H54 (cell line): ENCODE results near the gene UST.
"Not testable (repeated sequence)": the region's sequence is repeated elsewhere in the genome, so short reads cannot be mapped to it uniquely, and the experiment has no call there.

Experiments
- DNase-seq: peaks from one replicate; pipeline ENCODE4 v3.0.0; 2011; ENCODE audit warnings: low spot score, mixed read lengths; ENCODE audit not compliant: insufficient read length
- FAIRE-seq: peaks from 3 replicates; lab custom pipeline; 2011; peaks lifted over from hg19 to GRCh38; lab: Jason Lieb, UNC
- POLR2A ChIP-seq: IDR thresholded peaks from 2 replicates; pipeline ENCODE4 v1.6.1; 2011; ENCODE audit warnings: low read depth, mild to moderate bottlenecking, low read length

The UST gene

DNA sequence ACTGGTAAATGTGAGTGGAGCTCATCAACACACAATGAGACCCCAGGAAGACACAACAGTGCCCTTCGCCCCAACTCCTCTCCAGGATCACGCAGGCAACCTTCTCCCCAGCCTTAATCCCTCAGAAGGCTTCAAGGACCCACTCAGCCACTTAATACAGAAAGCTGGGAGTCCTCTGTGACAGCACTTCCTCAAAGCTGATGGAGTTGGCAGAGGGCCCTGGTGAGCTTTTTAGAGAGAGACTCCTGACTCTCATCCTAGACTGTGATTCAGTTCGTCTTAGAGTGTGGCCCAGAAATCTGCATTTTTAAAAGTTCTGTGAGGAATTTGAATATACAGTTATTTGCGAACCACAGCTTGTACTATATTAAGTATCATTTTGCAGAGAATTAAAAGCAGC is 187.7 kb downstream of the UST start:
- FAIRE-seq (no peak), DNase-seq (no peak)
- no peak for TF ChIP-seq POLR2A

DNA sequence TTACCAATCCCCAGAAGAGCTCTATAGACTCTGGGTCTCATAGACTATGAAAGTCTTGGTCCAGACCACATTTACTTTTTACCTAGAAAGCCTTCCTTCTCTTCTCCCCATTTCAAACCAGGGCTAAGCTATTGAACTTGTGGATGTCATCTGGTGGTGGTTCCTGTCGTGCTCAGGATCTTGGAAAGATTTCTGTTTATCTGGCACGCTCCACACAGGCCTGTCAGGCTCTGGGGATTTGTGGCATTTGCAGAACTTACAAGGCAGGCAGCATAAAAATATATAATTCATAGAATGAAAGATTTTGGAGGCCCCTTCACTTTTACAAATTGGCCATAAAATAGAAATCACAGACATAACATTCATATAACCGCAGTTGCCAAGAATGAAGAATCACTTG is 188.1 kb downstream of the UST start:
- DNase-seq (no peak), FAIRE-seq (no peak)
- TF ChIP-seq POLR2A, result no peak

DNA sequence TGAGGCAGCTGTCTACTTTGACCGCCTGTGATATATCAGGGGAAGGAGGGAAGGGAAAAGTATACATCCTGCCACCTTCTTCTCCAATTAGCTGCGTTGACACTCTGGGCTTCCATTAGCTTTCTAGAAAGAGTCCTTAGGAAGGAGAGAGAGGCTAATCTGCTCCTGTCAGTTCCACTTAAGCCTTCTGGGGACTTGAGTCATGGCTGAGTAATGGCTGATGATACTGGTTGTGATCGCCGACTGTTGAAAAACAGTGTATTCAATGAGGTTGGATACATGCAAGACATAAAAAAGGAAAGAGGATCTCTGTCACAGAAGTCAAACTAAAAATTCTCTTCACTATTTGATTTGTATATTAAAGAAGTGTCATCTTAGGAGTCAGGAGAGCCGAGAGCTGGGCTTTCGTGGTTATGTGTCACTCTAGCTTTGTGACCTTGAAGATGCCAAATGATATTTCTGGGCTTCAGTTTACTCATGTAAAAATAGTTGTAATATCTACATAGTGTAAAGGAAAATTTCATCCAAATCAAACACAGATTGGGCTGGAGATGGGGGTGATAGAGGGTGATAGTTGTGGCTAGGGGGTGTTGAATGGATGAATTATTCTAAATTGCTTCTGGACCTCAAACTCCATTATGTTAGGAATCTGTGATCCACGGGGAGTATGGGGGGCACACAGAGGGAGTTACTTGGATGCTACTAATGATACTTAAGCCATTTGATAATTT is 189.0 kb downstream of the UST start:
- DNase-seq (peak; percentile 13), FAIRE-seq (peak; percentile 73)
- TF ChIP-seq POLR2A, result no peak

DNA sequence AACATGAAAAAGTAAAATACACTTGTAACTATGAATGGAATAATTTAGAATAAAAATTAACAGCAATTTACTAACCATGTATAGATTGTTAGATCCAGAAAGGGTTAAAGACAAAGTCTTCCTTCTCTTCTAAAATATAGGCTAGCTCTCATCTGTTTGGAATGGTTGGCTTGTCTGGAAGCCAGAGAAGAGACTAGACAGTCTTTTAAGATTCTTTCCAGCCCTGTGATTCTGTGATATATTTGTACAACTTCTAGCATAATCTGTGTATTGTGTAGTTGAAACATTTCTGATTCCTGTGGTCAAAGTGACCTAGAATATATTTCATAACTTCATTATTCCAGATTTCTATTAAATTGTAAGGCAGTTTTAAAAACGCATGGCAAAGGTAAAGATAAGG is 196.6 kb downstream of the UST start:
- FAIRE-seq (no peak), DNase-seq (no peak)
- TF ChIP-seq POLR2A, result no peak

DNA sequence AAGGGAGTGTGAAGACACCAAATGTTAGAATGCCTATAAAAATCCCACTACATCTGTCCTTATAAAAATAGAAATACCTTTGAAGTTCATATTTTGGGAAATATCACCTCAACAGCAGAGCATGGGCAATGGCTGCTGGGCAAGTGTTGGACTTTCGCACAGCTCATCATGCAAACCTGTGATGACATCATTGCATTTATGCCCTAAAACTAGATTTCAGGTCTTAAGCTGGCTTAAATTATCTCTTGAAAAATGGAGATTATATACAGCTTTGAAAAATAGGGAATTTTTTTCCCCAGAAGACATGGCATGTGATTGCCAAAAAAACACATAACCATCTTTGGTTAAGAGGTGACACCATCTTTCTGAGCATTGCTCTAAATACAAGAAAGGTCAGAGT is 197.8 kb downstream of the UST start:
- no peak for TF ChIP-seq POLR2A
- FAIRE-seq (no peak), DNase-seq (no peak)

DNA sequence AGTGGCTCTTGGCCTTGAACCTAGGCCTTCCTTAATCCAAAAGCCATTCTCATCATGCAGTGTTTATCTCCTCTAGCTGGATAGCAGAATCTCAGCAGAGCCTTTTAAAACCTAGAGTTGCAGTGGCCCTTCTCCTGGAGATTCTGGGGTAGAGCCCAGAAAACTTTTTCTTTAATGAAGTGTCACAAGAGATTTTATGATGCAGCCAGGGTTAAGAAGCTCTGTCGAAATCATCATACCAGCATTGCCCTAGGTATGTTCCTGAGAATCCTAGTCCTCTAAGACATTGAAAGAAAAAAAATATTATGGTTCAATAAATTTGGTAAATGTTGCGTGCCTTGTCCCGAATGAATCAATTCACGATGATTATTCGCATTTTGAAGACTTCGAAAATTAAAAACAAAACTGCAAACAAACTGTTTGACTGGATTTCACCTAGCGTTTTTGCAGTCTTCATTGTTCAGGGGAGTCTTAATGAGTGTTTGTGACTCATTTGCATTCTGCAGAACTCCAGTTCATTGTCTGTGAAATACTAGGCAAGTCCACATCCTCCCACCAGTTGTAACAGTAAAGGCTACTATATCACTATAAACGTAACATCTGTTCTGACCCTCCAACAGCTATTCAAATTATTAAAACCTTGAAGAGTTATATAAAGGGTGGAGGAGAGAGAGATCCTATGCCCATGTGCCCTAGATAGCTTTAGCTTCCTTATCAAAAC is 198.6 kb downstream of the UST start:
- no peak for TF ChIP-seq POLR2A
- no peak for FAIRE-seq

DNA sequence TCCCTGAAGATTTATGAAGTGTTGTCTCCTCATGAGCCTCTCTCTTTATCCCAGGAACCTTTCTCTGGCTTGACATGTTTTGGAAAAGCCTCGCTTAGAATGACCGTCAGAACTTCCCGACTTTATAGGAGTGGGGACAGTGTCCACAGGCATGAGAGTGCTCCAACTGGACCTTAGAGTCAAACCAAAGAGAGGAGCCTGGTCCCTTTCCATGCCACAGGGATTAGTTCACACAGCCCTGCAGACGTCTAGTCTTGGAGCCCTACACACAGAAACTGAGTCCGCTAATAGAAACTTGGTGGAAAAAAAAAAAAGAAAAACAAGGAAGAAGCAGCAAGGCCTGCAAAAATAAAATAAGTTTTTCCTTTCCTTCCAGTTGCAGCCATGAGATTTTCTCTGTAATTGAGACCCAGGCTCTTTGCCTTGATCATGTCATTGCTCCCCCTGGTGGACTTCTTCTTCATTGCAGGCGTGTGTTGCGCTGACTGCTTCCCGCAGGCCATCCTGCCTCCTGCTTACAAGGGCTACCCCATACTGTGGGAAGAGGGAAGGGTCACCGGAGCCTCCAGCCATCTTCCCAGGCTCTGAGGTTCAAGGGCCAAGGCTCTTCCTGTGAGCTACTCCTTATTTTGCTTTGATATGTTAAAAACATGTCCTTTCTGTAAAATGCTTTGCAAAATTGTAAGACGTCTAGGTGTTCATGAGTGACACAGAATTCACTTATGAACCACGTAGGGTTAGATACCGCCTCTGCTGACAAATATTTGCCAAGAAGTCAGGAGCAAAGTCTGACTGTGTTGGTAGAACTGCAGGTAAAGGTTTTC is 201.0 kb downstream of the UST start:
- FAIRE-seq (peak; percentile 36), DNase-seq (peak; percentile 24)
- TF ChIP-seq POLR2A, result no peak

More for the DNA sequence above, 198.6 kb downstream of the UST start:
- no peak for DNase-seq

DNA sequence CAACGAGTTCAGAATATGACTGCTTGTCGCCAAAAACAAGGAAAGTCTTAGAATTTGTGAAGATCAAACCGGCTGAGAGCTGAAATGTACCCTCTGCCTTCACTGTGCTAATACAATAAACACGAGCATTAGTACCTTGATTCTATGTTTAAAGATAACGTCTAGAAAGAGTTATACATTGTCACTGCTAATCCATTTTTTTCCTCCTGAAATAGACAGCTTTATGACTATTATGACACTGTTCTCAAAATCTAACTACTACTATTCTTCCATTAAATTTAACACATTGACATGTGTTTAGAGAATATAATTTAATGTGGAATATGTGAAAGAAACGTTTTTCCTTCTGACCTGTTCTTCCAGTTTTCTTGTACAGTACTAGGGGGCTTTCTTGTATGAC is 204.8 kb downstream of the UST start:
- TF ChIP-seq POLR2A, result no peak
- DNase-seq (no peak), FAIRE-seq (no peak)

DNA sequence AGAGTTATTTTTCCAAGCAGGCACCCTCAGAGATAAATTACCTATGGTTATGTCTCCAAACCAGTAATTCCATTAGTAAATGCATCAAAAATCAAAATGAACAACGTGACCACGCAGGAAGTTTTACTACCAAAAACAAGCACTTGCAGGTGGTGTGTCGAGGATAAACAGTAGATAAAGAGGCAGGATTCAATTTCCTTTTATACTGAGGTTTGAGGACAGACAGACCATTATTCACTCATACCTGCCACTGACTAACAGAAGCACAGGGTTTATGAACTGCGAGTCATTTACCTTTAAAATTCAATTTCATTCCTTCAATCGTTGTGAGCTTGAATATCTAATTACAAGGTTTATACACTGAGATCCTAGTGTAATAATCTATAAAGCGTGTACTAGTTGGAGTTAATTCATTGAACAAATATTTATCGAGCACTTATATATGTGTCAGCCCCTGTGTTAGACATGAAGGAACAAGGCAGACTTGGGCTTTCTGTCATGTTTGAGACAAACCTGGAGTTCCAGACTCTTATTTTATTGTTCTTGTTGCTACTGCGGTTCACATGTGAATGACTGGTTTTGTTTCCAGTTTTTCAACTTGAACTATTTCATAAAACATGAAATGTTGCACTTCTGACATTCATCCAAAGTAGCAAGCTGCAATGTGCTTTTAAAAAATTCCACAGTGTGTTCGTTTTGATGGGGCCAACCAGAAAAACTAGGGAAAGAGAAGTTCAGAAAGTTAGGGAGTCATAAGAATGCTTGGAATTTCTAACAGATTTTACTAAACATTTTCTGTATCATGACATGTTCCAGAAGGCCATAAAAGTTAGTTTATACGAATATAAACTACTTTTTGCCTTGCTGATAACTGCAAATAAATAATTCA is 205.6 kb downstream of the UST start:
- no peak for TF ChIP-seq POLR2A
- FAIRE-seq, result no peak
- no peak for DNase-seq

DNA sequence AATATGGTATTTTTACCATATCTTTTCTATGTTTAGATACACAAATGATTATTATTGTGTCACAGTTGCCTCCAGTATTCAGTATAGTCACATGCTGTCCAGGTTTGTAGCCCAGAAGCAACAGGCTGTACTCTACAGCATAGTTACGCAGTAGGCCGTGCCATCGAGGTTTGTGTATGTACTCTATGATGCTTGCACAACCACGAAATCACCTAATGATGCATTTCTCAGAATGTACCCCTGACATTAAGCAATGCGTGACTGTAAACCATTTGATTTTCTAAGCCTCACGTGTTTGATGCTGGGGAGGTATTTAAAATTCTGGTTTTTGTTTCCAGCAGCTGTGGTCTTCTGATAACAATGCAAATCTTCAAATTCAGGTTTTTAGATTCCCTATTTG is 207.6 kb downstream of the UST start:
- no peak for DNase-seq
- no peak for FAIRE-seq
- no peak for TF ChIP-seq POLR2A

DNA sequence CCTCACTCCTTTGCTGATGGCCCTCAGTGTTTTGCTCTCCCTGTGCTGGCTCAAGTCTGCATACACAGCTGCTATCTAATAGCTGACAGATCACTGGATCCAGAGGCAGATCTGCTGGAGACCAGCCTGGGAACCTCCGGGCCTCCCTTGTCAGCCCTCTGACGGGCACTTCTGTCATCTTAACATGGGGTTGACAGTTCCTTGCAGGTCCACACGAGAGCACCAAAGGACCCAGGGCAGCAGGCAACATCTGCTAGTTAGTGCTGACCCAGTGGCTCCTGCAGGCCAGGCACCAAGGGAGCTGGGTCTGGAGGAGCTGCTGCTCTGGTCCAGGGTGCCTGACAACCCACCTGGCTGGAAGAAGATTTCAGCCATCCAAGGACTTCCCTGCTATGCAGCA is 208.1 kb downstream of the UST start:
- no peak for TF ChIP-seq POLR2A
- FAIRE-seq (no peak), DNase-seq (no peak)

DNA sequence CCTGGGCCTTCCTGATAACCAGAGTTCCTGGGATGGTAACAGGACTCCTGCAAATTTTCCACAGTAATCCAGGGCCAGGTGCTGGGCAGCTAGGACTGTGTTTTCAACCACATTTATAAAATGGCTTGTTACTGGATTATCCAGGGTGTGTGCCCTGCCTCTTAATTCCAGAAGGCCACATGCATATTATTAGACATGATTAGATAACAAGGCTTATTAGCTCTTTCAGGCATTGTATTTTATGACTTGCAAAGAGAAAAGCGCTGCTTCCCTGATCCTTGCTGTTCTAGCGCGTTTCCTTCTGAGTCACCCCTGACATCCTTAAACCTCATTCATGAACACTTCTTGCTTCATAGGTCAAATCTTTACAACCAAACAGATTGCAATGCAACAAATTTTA is 208.6 kb downstream of the UST start:
- DNase-seq (no peak), FAIRE-seq (no peak)
- TF ChIP-seq POLR2A, result no peak

DNA sequence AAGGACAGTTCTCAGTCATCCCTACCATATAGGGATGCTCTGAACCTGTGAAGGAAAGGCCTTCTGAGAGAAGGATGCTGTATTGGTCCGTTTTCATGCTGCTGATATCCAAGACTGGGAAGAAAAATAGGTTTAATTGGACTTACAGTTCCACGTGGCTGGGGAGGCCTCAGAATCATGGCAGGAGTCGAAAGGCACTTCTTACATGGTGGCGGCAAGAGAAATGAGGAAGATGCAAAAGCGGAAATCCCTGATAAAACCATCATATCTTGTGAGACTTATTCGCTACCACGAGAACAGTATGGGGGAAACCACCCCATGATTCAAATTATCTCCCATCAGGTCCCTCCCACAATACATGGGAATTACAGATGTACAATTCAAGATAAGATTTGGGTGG is 209.3 kb downstream of the UST start:
- FAIRE-seq, DNase-seq: not testable (repeated sequence)
